Amygdala (tissue), 56 donors: ENCODE results near the gene CPVL.

Experiments used
- DNase-seq, 56 donors: peaks; one replicate each; lab custom pipeline; 2025; lab: John Stamatoyannopoulos, UW

CPVL gene

GRCh38 chr7:29013931-29014330, 132.4 kb downstream of the CPVL start:
- DNase-seq: no peak

GRCh38 chr7:29013082-29013695, 133.1 kb downstream of the CPVL start:
- DNase-seq: no peak

GRCh38 chr7:29009947-29010346, 136.4 kb downstream of the CPVL start:
- no peak for DNase-seq

GRCh38 chr7:29008590-29008989, 137.7 kb downstream of the CPVL start:
- DNase-seq: no peak

- DNase-seq: no peak
Observed at GRCh38 chr7:29007127-29007526, 139.2 kb downstream of the CPVL start.

- no peak for DNase-seq
Observed at GRCh38 chr7:29005829-29006228, 140.5 kb downstream of the CPVL start.

- DNase-seq: no peak
Observed at GRCh38 chr7:29005406-29005805, 140.9 kb downstream of the CPVL start.

GRCh38 chr7:29003703-29004102, 142.6 kb downstream of the CPVL start:
- DNase-seq: no peak

- no peak for DNase-seq
Observed at GRCh38 chr7:29000717-29001076, 145.6 kb downstream of the CPVL start.

GRCh38 chr7:28999895-29000716, 146.2 kb downstream of the CPVL start:
- no peak for DNase-seq

GRCh38 chr7:28999427-28999826, 146.9 kb downstream of the CPVL start:
- no peak for DNase-seq

- DNase-seq: no peak
Observed at GRCh38 chr7:28998105-28998504, 148.2 kb downstream of the CPVL start.

GRCh38 chr7:28996836-28997235, 149.5 kb downstream of the CPVL start:
- DNase-seq: no peak

- DNase-seq: no peak
Observed at GRCh38 chr7:28993371-28993770, 153.0 kb downstream of the CPVL start.

- DNase-seq: no peak
Observed at GRCh38 chr7:28992798-28993197, 153.5 kb downstream of the CPVL start.

GRCh38 chr7:28990200-28990960, 156.0 kb downstream of the CPVL start:
- DNase-seq: no peak

GRCh38 chr7:28989211-28989980, 156.9 kb downstream of the CPVL start:
- no peak for DNase-seq

- DNase-seq: no peak
Observed at GRCh38 chr7:28988810-28989209, 157.5 kb downstream of the CPVL start.

GRCh38 chr7:28988091-28988490, 158.2 kb downstream of the CPVL start:
- DNase-seq: no peak

GRCh38 chr7:28986765-28987110, 159.6 kb downstream of the CPVL start:
- DNase-seq: no peak
